Stimulated activated CD4-positive, alpha-beta T cell treated with anti-CD3 and anti-CD28 coated beads, Interleukin-1b, Interleukin-23, amount 100 ng/mL, for 4 hours (primary cell): ENCODE results near the gene POLR1G.

Experiments
- DNase-seq, 2 donors: peaks; one replicate each; pipeline ENCODE4 v3.0.0-alpha.2; 2020; ENCODE audit warnings: low read depth in 2 of 2

POLR1G gene

GRCh38 chr19:45446295-45446694, 39.9 kb downstream of the POLR1G start:
- DNase-seq, result no peak

- DNase-seq, result no peak
Observed at GRCh38 chr19:45446944-45447343, 40.5 kb downstream of the POLR1G start.

- DNase-seq, result no peak
Observed at GRCh38 chr19:45448425-45448756, 41.9 kb downstream of the POLR1G start.

DNA sequence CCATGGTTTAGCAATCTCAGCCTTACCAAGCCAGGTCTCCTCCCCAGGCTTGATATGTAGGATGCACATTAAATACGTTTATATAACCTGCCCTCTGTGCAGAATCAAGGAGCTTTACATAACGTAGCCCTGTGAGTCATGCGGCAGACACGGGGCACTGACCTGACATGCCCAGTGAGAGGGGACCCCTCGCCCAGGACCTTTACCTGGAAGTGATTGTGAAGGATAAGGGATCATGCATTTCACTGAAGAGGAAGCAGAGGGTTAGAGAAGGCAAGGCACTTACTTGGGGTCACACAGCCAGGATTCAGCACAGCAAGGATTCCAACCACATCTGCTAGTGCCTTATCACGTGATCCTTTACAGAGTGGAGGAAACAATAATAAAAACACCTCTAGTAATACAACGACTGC, 42.4 kb downstream of the POLR1G start:
- no peak for DNase-seq

DNA sequence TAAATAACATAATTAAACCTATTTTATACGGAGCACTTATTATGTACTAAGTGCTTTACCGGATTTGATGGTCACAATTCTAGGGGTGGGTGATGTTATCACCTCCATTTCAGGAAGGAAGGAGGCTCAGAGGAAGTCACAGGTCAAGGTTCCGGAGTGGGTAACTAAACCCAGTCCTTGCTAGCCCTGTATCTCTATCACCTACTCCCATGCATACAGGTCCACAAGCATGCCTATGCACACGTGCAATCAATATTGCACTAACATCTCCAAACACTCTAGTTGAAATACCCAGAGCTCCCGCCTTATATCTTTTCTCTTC, 43.5 kb downstream of the POLR1G start:
- DNase-seq, result no peak

DNA sequence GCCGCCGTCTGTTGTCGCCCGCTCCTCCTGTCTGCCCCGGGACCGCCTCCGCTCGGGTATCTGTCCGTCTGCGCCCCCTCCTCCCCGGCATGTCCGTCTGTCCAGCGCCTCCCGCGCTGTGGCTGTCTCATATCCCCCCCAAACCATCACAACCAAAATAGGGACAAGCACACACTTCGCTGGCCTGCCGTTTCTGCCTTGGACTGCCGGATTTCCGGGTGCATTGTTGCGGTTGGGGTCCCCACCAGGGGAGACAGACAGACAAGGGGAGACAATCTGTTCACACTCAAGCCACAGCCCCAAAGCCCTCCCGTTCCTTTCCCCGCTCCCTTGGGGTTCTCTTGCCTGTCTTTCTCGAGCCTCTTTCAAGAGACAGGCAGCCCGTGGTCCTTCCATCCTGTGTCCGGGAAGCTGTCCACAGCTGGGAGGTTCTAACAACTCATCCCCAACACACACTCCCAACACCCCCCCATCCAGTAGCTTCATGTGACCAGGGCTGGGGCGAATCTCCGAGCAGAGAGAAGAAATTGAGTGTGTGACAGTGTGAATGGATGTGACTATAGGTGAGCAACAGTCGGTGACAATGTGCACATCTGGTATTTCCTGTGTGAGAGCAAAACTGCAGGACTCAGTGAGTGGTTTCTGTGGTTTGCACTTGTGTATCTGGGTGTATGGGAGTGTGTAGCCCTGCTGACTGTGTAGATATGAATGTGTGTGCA, 44.8 kb downstream of the POLR1G start:
- DNase-seq, result no peak

DNA sequence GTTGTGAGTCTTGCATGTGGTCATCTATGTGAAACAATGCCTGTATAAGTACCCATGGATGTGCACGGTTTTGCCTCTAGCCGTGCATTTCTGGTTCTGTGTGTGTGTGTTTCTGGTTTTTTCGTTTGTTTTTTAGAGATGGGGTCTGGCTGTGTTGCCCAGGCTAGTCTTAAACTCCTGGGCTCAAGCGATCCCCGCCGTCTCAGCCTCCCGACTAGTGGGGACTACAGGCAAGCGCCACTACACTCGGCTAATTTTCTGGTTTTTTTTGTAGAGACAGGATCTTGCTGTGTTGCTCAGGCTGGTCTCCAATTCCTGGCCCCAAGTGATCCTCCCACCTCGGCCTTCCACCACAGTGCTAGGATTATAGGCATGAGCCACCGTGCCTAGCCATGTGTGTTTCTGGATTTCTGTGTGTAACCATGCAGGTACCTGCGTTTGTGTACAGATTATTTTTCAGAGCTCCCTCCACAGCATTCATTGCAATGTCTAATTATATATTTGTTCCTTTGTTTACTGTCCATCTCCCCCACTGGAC, 45.5 kb downstream of the POLR1G start:
- no peak for DNase-seq

- peak in 1 of 2 donors; percentile 37 for DNase-seq
Observed at GRCh38 chr19:45455707-45456499, 49.5 kb downstream of the POLR1G start.

DNA sequence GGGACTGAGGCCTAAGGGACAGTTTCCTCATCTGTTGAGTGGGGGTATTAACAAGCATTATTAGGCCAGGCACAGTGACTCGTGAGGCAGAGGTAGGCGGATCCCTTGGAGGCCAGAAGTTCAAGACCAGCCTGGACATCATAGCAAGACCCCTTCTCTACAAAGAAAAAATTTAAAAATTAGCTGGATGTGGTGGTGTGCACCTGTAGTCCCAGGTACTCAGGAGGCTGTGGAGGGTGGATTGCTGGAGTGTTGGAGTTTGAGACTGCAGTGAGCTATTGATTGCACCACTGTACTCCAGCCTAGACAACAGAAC, 50.0 kb downstream of the POLR1G start:
- no peak for DNase-seq

DNA sequence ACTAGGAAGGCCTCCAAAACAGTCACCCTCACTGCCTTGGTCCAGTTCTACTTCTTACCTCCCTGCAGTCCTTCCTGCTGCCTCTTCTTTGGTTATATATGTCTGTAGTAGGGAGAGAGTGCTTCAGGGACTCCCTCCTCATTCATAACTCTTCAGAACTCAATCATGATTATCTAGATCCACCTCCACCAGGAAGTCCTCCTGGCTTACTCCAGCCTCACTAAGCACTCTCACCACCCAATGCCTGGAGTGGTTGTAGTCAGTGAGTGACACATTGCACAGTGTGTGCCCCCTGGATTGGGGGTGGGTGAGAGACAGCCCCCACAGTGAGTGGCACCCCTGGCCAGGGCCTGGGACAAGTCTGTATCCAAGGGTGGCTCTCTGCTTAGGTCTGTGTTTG, 51.3 kb downstream of the POLR1G start:
- DNase-seq, result no peak
